Tibial nerve (tissue), 3 donors: ENCODE results near the gene SLC44A4.

Source experiments
- POLR2A ChIP-seq, 2 donors: fragments of 450-650 bp; IDR thresholded peaks; one replicate each; pipeline ENCODE4 v1.6.1; 2017; ENCODE audit warnings: antibody characterized with exemption in 2 of 2, mild to moderate bottlenecking in 2 of 2, moderate library complexity in 2 of 2
- TF ChIP-seq, protein P1 (sequence below), 5 experiments: fragments of 200-600 bp in 3 of 5; fragments of 450-650 bp in 2 of 5; sonication (generic) in 3 of 5; IDR thresholded peaks; one replicate each; pipeline ENCODE4 v1.5.1; 2016 to 2019; ENCODE audit warnings: antibody characterized with exemption in 5 of 5, mild to moderate bottlenecking in 3 of 5, moderate library complexity in 2 of 5

DNA sequence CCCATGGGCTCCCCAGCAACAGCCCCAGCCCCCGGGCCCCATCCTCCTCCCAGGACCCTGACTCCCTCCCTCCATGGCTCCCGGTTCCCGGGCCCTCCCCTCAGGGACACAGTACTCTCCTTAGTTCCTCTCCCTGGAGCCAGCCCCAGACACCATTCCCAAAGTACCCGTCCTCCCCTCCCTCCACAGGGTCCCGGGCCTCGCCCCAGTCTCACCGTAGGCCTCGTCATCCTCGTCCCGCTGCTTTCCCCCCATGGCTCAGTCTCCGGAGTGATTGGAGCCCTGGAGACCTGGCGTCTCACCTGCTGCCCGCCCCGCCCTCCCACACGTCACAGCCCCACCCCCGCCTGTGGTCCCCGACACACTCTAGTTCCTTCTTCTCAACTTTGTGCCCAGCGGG, at the start of gene SLC44A4:
- TF ChIP-seq POLR2A (IDR thresholded peaks at IDR 0.05), result no peak
- TF ChIP-seq, protein P1, sequence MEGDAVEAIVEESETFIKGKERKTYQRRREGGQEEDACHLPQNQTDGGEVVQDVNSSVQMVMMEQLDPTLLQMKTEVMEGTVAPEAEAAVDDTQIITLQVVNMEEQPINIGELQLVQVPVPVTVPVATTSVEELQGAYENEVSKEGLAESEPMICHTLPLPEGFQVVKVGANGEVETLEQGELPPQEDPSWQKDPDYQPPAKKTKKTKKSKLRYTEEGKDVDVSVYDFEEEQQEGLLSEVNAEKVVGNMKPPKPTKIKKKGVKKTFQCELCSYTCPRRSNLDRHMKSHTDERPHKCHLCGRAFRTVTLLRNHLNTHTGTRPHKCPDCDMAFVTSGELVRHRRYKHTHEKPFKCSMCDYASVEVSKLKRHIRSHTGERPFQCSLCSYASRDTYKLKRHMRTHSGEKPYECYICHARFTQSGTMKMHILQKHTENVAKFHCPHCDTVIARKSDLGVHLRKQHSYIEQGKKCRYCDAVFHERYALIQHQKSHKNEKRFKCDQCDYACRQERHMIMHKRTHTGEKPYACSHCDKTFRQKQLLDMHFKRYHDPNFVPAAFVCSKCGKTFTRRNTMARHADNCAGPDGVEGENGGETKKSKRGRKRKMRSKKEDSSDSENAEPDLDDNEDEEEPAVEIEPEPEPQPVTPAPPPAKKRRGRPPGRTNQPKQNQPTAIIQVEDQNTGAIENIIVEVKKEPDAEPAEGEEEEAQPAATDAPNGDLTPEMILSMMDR (IDR thresholded peaks at IDR 0.05), result no peak
